Pancreas (tissue), 10 donors: ENCODE measurements around the gene RPTOR. TPM values are rescaled to one million over a fixed set of nuclear protein-coding genes. Genes with fewer than 3 reads are reported as not detected.

Experiments
- ATAC-seq, 4 donors: fragments of 200-7000 bp; cut with Tn5 transposase; one replicate each; pipeline versions ENCODE4 v1.8.0 to v1.9.1; 2020; ENCODE audit warnings: mild to moderate bottlenecking in 4 of 4, moderate library complexity in 4 of 4
- DNase-seq, 6 donors: peaks; one replicate each; pipeline ENCODE4 v3.0.0-alpha.2; 2020
- FAIRE-seq: peaks from 2 replicates; lab custom pipeline; 2012; peaks lifted over from hg19 to GRCh38; lab: Jason Lieb, UNC
- H3K27ac ChIP-seq, 4 donors: fragments of 200-600 bp; sonication (generic); 1 replicate in 3 of 4; 2 replicates in 1 of 4; pipeline versions ENCODE4 v1.5.0 to v1.8.0; 2020
- H3K27me3 ChIP-seq, 4 donors: fragments of 200-600 bp; one replicate each; pipeline ENCODE4 v1.8.0; 2021
- H3K36me3 ChIP-seq, 3 donors: fragments of 200-600 bp; sonication (generic) in 1 of 3; one replicate each; pipeline versions ENCODE4 v1.5.0 to v1.8.0; 2020 to 2021
- H3K4me1 ChIP-seq, 3 donors: fragments of 200-600 bp; one replicate each; pipeline ENCODE4 v1.8.0; 2021
- H3K4me3 ChIP-seq, 4 donors: fragments of 200-600 bp; sonication (generic) in 2 of 4; one replicate each; pipeline versions ENCODE4 v1.5.0 to v1.8.0; 2020 to 2021
- H3K9me3 ChIP-seq, 4 donors: fragments of 200-600 bp; one replicate each; pipeline ENCODE4 v1.8.0; 2021
- CTCF ChIP-seq, 4 donors: fragments of 200-600 bp; sonication (generic) in 3 of 4; IDR thresholded peaks; one replicate each; pipeline versions ENCODE4 v1.5.0 to v1.8.0; 2021; ENCODE audit warnings: antibody characterized with exemption in 4 of 4
- WGBS, 2 donors: extraction: QIAGEN DNeasy Blood & Tissue Kit; methylation state at CpG; one replicate each; pipeline ENCODE4 v1.1.7; 2013; 5-methylcytosine and 5-hydroxymethylcytosine counted together
- intact Hi-C, 3 donors: fragments of 100-400 bp; cut with DNase I; formaldehyde crosslinking; loops; one replicate each; pipeline versions ENCODE4 v1.11.1 to v1.14.2; 2022
- polyA plus RNA-seq, 2 donors: library from polyadenylated mRNA; stranded (reverse); fragments of 200-250 nt; gene quantifications; one replicate each; pipeline ENCODE4 v1.2.3, GENCODE V29; 2013
- total RNA-seq, 6 donors: library from RNA; stranded (reverse); fragmentation: NEBNext Ultra II Directional in 4 of 6; extraction: Animal tissue kit (Norgen Biotek cat#: 25700) in 4 of 6; gene quantifications; one replicate each; pipeline versions ENCODE4 v1.2.1 to v1.2.4, GENCODE V29; 2021 to 2023
- donor health status: healthy with polysubstance abuse.
- donor health status: DM: no; HTN: no; CAD: no; lungs with moderate emphysema.
- donor health status: DM: no; HTN: no; CAD: no.
- donor health status: control.
- donor health status: control.
- donor health status: Bipolar disorder and iron deficiency.
- donor health status: DM: yes; HTN: yes; CAD: no.
- donor health status: DM: no; HTN: no; CAD: no.
- donor health status: DM: no; HTN: no; CAD: no.
- donor health status: DM: yes; HTN: yes; CAD: no.

RPTOR gene
- total and polyA plus RNA-seq, 8 donors = 5.0 to 18.9 (median 13.2) TPM

GRCh38 chr17:80871341-80871740 lies 326.7 kb downstream of the RPTOR start:
- peak in 2 of 6 donors; percentile 2 to 51 for DNase-seq
- Histone ChIP-seq H3K27me3 (no peaks in the 10 kb centered on the region), H3K4me1 (no peaks in the 10 kb centered on the region), H3K9me3 (no peaks in the 10 kb centered on the region), H3K27ac (no peak overlapping the region), H3K4me3 (no peak overlapping the region), H3K36me3 (no peaks in the 10 kb centered on the region)
- intact Hi-C loops = no loop called here
- no peak for TF ChIP-seq CTCF (IDR thresholded peaks at IDR 0.05)
- no peak for FAIRE-seq
- 85 to 93% methylated on average over 12 of the region's 12 CpGs for WGBS, 2 donors
- ATAC-seq = no peak

GRCh38 chr17:80872001-80872500 lies 327.4 kb downstream of the RPTOR start:
- Histone ChIP-seq H3K4me3 (no peak overlapping the region), H3K27ac (no peak overlapping the region), H3K36me3 (no peaks in the 10 kb centered on the region), H3K4me1 (no peaks in the 10 kb centered on the region), H3K27me3 (no peaks in the 10 kb centered on the region), H3K9me3 (no peaks in the 10 kb centered on the region)
- 87 to 88% methylated on average over 14 of the region's 14 CpGs for WGBS, 2 donors
- intact Hi-C loops = no loop called here
- no peak for TF ChIP-seq CTCF (IDR thresholded peaks at IDR 0.05)
- ATAC-seq = no peak
- FAIRE-seq = no peak
- DNase-seq = peak in 1 of 6 donors; percentile 11

- Histone ChIP-seq H3K27me3 (no peaks in the 10 kb centered on the region), H3K9me3 (no peaks in the 10 kb centered on the region), H3K27ac (no peak overlapping the region), H3K36me3 (no peaks in the 10 kb centered on the region), H3K4me3 (no peak overlapping the region), H3K4me1 (no peaks in the 10 kb centered on the region)
- ATAC-seq (no peak), DNase-seq (peak in 2 of 6 donors; percentile 10 to 46), FAIRE-seq (no peak)
- no peak for TF ChIP-seq CTCF (IDR thresholded peaks at IDR 0.05)
- intact Hi-C loops = no loop called here
- 74% methylated on average over 18 of the region's 18 CpGs for WGBS, 2 donors
These were observed 328.1 kb downstream of the RPTOR start for GRCh38 chr17:80872501-80873306.

GRCh38 chr17:80873307-80873951 lies 328.8 kb downstream of the RPTOR start:
- no peaks in the 10 kb centered on the region for H3K4me1 ChIP-seq
- no peaks in the 10 kb centered on the region for H3K36me3 ChIP-seq
- no peaks in the 10 kb centered on the region for H3K27me3 ChIP-seq
- H3K4me3 ChIP-seq = no peak overlapping the region
- no peak overlapping the region for H3K27ac ChIP-seq
- no peaks in the 10 kb centered on the region for H3K9me3 ChIP-seq
- DNase-seq = peak in 1 of 6 donors; percentile 37
- no peak for TF ChIP-seq CTCF (IDR thresholded peaks at IDR 0.05)
- FAIRE-seq = no peak
- no peak for ATAC-seq
- WGBS, 2 donors = 89 to 90% methylated on average over 14 of the region's 14 CpGs
- intact Hi-C loops = no loop called here
